ENCODE measurements around the gene SKA3.
A peak's percentile ranks its signal among the peaks of the same experiment; 100 is the strongest.
"Not testable (repeated sequence)": the region's sequence is repeated elsewhere in the genome, so short reads cannot be mapped to it uniquely, and the experiment has no call there.

SKA3 gene

GRCh38 chr13:21176215-21176981 is at the start of gene SKA3, which contains the start of gene MRPL57:
Gene SKA3 (minus strand): TSS chr13:21176552. CDS start chr13:21176477, 75 bp downstream.
Gene MRPL57 (plus strand): TSS chr13:21176658. CDS start chr13:21176917, 259 bp downstream.
- peak; percentile 93 for DNase-seq (ENCODE audit: low read depth)

- no peak for DNase-seq (ENCODE audit: low read depth)
Observed at GRCh38 chr13:21225082-21225481, 48.7 kb upstream of the SKA3 start.

- no peak for DNase-seq (ENCODE audit: low read depth)
Observed at GRCh38 chr13:21221268-21221667, 44.9 kb upstream of the SKA3 start.

- not testable (repeated sequence) for DNase-seq (ENCODE audit: low read depth)
Observed at GRCh38 chr13:21219716-21220115, 43.4 kb upstream of the SKA3 start.

GRCh38 chr13:21219036-21219381 is 42.7 kb upstream of the SKA3 start:
- DNase-seq (ENCODE audit: low read depth), result no peak

- no peak for DNase-seq (ENCODE audit: low read depth)
Observed at GRCh38 chr13:21218351-21219035, 42.1 kb upstream of the SKA3 start.

- no peak for DNase-seq (ENCODE audit: low read depth)
Observed at GRCh38 chr13:21216332-21216731, 40.0 kb upstream of the SKA3 start.

GRCh38 chr13:21215419-21215818 is 39.1 kb upstream of the SKA3 start:
- not testable (repeated sequence) for DNase-seq (ENCODE audit: low read depth)

- no peak for DNase-seq (ENCODE audit: low read depth)
Observed at GRCh38 chr13:21212138-21212775, 35.9 kb upstream of the SKA3 start.

GRCh38 chr13:21208652-21209154 is 32.4 kb upstream of the SKA3 start:
- DNase-seq (ENCODE audit: low read depth), result no peak

- DNase-seq (ENCODE audit: low read depth), result no peak
Observed at GRCh38 chr13:21202767-21203531, 26.6 kb upstream of the SKA3 start.

GRCh38 chr13:21201456-21202190 is 25.3 kb upstream of the SKA3 start:
- not testable (repeated sequence) for DNase-seq (ENCODE audit: low read depth)

- DNase-seq (ENCODE audit: low read depth), result not testable (repeated sequence)
Observed at GRCh38 chr13:21198391-21198790, 22.0 kb upstream of the SKA3 start.

- not testable (repeated sequence) for DNase-seq (ENCODE audit: low read depth)
Observed at GRCh38 chr13:21197606-21198225, 21.4 kb upstream of the SKA3 start.

- DNase-seq (ENCODE audit: low read depth), result not testable (repeated sequence)
Observed at GRCh38 chr13:21194756-21195155, 18.4 kb upstream of the SKA3 start.

- DNase-seq (ENCODE audit: low read depth), result not testable (repeated sequence)
Observed at GRCh38 chr13:21186410-21186809, 10.1 kb upstream of the SKA3 start.

- no peak for DNase-seq (ENCODE audit: low read depth)
Observed at GRCh38 chr13:21181671-21182070, 5.3 kb upstream of the SKA3 start.

- DNase-seq (ENCODE audit: low read depth), result peak; percentile 13
Observed at GRCh38 chr13:21176982-21177284, 581 bp upstream of the SKA3 start.

- no peak for DNase-seq (ENCODE audit: low read depth)
Observed at GRCh38 chr13:21175656-21176214, 617 bp downstream of the SKA3 start.

GRCh38 chr13:21173767-21174166 is 2.6 kb downstream of the SKA3 start:
- DNase-seq (ENCODE audit: low read depth), result not testable (repeated sequence)

- no peak for DNase-seq (ENCODE audit: low read depth)
Observed at GRCh38 chr13:21171420-21171819, 4.9 kb downstream of the SKA3 start.
